ENCODE data around the gene CSMD2.

DNA sequence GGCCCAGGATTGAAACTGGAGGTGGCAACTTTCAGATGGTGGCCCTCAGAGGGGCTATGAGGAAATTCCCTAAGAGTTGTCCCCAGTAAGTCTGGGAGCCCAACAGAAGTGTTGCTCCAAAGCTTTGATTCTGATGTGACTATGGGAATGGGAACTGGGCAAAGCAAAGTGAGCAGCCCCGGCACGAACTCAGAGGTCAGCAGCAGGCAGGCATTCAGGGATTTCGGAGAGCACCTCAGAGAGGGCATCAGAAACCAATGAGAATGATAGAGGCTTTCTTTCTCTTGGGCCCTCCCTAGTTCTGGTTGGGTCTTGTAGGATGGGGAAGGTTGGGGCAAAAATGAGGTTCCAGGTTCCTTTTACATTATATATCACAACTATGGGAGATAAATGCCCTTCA is 422.4 kb downstream of the CSMD2 start:
- TF ChIP-seq POLR2A (IDR thresholded peaks at IDR 0.05; ENCODE audit: low read depth, low read length) = no peak
- TF ChIP-seq, protein P1, sequence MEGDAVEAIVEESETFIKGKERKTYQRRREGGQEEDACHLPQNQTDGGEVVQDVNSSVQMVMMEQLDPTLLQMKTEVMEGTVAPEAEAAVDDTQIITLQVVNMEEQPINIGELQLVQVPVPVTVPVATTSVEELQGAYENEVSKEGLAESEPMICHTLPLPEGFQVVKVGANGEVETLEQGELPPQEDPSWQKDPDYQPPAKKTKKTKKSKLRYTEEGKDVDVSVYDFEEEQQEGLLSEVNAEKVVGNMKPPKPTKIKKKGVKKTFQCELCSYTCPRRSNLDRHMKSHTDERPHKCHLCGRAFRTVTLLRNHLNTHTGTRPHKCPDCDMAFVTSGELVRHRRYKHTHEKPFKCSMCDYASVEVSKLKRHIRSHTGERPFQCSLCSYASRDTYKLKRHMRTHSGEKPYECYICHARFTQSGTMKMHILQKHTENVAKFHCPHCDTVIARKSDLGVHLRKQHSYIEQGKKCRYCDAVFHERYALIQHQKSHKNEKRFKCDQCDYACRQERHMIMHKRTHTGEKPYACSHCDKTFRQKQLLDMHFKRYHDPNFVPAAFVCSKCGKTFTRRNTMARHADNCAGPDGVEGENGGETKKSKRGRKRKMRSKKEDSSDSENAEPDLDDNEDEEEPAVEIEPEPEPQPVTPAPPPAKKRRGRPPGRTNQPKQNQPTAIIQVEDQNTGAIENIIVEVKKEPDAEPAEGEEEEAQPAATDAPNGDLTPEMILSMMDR (conservative IDR thresholded peaks at IDR 0.05; ENCODE audit: low read depth, low read length) = no peak
- TF ChIP-seq FOS (IDR thresholded peaks at IDR 0.05; ENCODE audit: low read depth, low read length) = no peak
